ENCODE measurements around the gene PARD3B.
A peak's percentile ranks its signal among the peaks of the same experiment; 100 is the strongest.

The PARD3B gene

DNA sequence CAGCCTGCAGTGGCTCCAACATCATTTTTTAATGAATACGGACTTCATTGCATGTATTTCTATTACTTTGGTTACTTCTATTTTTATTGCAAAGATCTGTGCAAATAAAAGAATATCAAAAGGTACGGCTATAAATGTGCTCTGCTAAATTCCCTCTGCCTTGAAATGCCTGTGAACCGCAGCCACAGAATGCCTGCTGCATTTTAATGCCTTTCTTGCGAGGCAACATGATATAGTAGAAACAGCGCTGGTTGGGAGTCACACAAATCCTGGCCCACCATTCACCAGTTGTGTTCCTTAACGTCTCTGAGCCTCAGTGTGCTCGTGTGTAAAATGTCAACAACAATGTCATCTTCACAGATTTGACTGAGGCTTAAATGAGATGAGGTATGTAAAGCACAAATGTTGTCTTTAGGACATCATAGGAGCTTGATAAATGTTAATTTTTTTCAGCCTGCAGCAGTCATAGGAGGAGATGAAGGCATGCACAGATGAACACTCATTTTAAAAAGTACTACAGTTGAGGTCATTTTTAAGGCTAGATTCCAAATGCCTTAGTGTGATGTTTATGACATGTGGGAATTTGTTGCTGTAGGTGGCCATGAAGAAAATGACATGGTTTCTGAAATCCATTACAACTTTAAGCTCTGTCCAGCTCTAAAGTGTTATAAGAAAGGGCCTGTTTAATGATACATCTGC, 949.4 kb downstream of the PARD3B start:
- Histone ChIP-seq H3K4me1 (ENCODE audit: control insufficient read depth, insufficient read depth, low read length) (peaks cover 18% of the 10 kb centered on the region), H3K27ac (ENCODE audit: low read depth, low read length) (no peak overlapping the region), H3K36me3 (ENCODE audit: control insufficient read depth, insufficient read depth, low read length) (no peaks in the 10 kb centered on the region), H3K9me3 (ENCODE audit: control insufficient read depth, insufficient read depth, low read length) (no peaks in the 10 kb centered on the region), H3K27me3 (ENCODE audit: control insufficient read depth, insufficient read depth, low read length) (no peaks in the 10 kb centered on the region), H3K4me3 (ENCODE audit: low read depth, low read length) (no peak overlapping the region), H3K9ac (ENCODE audit: low read depth, low read length) (no peak overlapping the region)

DNA sequence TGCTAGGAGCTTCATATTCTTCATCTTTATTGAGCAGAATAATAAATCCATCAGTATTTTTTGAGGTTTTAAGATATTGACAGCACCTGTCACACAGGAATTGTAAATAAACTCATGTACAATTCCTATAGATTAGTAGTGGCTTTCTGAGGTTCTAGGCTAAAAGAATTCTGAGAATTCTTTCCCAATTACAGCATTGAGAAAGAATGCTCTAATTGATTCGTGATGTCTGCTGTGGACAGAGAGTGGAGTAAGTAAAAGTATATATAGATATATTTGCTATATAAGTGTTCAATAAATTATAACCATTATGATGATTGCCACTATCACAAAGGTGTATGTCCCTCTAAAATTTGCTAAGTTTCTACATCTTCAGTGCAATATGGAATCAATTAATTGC, 950.5 kb downstream of the PARD3B start:
- Histone ChIP-seq H3K4me1 (ENCODE audit: control insufficient read depth, insufficient read depth, low read length) (peaks cover 18% of the 10 kb centered on the region), H3K27me3 (ENCODE audit: control insufficient read depth, insufficient read depth, low read length) (no peaks in the 10 kb centered on the region), H3K36me3 (ENCODE audit: control insufficient read depth, insufficient read depth, low read length) (no peaks in the 10 kb centered on the region), H3K4me3 (ENCODE audit: low read depth, low read length) (no peak overlapping the region), H3K9ac (ENCODE audit: low read depth, low read length) (no peak overlapping the region), H3K9me3 (ENCODE audit: control insufficient read depth, insufficient read depth, low read length) (no peaks in the 10 kb centered on the region), H3K27ac (ENCODE audit: low read depth, low read length) (no peak overlapping the region)

DNA sequence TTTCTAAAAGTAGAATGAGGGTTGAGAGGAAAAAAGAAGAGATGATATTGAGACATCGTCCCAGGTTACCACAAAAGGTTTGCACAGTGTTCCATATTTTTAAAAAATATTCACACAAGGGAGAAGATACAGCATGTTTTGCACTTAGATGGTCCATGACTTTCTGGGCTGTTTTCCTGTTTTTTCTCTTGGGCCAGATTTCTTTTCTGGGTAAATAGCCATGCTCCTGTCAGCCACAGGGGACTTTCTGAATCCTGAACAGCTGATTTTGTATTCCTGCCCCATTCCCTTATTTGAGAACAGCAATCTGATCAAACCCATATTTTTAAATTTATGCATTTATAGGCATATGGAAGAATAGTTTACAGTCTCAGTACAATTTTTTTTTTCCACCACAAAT, 951.1 kb downstream of the PARD3B start:
- no peak overlapping the region for H3K9ac ChIP-seq (ENCODE audit: low read depth, low read length)
- H3K27me3 ChIP-seq (ENCODE audit: control insufficient read depth, insufficient read depth, low read length): no peaks in the 10 kb centered on the region
- H3K36me3 ChIP-seq (ENCODE audit: control insufficient read depth, insufficient read depth, low read length): no peaks in the 10 kb centered on the region
- no peak overlapping the region for H3K27ac ChIP-seq (ENCODE audit: low read depth, low read length)
- H3K9me3 ChIP-seq (ENCODE audit: control insufficient read depth, insufficient read depth, low read length): no peaks in the 10 kb centered on the region
- peaks cover 18% of the 10 kb centered on the region for H3K4me1 ChIP-seq (ENCODE audit: control insufficient read depth, insufficient read depth, low read length)
- no peak overlapping the region for H3K4me3 ChIP-seq (ENCODE audit: low read depth, low read length)

DNA sequence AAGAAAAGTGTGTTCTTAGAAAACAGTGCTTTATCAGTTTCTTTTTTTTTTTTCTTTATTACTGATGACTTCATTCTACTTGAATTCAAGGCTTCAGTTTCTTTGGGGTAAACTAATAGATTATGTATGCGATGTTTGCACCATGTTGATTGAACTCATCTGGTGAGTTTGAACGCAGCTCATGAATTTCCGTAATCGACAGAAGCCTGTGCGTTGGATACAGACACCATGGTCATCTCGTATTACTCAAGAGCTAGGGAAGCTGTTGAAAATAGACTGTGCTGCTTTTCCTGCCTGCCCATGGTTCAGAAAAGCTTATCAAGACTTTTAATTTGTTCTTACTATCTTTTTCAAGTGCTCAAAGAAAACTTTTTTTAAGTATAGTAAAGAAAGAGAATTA, 951.5 kb downstream of the PARD3B start:
- Histone ChIP-seq H3K9me3 (ENCODE audit: control insufficient read depth, insufficient read depth, low read length) (no peaks in the 10 kb centered on the region), H3K4me1 (ENCODE audit: control insufficient read depth, insufficient read depth, low read length) (peaks cover 18% of the 10 kb centered on the region), H3K4me3 (ENCODE audit: low read depth, low read length) (no peak overlapping the region), H3K27ac (ENCODE audit: low read depth, low read length) (no peak overlapping the region), H3K27me3 (ENCODE audit: control insufficient read depth, insufficient read depth, low read length) (no peaks in the 10 kb centered on the region), H3K9ac (ENCODE audit: low read depth, low read length) (no peak overlapping the region), H3K36me3 (ENCODE audit: control insufficient read depth, insufficient read depth, low read length) (no peaks in the 10 kb centered on the region)

DNA sequence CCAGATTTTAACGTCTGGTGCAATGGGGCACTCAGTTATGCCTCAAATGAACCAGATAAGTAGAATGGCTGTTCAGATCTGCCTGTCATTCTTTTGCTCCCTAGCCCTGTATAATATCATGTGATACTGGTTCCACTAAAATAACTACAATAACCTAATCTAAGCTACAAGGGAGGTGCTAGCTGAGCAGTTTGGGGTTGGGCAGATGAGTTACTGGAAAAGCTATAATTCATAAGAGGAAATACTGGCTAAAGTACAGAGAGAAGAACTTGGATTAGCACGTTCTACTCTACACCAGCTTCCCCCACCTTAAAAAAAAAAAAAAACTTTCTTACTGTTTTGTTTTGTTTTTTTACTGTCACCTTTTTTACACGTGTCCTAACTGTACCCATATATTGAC, 953.7 kb downstream of the PARD3B start:
- no peak overlapping the region for H3K9ac ChIP-seq (ENCODE audit: low read depth, low read length)
- no peak overlapping the region for H3K27ac ChIP-seq (ENCODE audit: low read depth, low read length)
- no peaks in the 10 kb centered on the region for H3K27me3 ChIP-seq (ENCODE audit: control insufficient read depth, insufficient read depth, low read length)
- H3K36me3 ChIP-seq (ENCODE audit: control insufficient read depth, insufficient read depth, low read length): no peaks in the 10 kb centered on the region
- H3K4me3 ChIP-seq (ENCODE audit: low read depth, low read length): no peak overlapping the region
- H3K9me3 ChIP-seq (ENCODE audit: control insufficient read depth, insufficient read depth, low read length): no peaks in the 10 kb centered on the region
- H3K4me1 ChIP-seq (ENCODE audit: control insufficient read depth, insufficient read depth, low read length): peaks cover 18% of the 10 kb centered on the region

DNA sequence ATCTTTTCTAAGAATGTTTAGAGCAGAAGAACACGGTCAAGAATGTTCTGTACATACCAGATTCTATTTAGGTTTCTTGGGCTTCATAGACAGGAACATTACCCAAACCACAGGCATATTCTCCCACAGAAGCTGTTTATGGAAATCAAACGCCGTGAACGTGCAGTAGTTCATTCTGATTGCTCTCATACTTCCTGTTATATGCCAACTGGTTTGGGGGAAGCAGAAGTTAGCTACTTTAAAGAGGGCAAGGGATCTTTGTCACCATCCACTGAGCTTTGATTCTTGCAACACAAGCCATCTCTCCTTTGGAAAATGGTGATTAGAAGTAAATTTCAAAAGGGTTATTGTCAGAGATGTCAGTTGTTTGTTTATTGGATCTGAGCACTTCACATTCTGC, 954.8 kb downstream of the PARD3B start:
- no peak overlapping the region for H3K9ac ChIP-seq (ENCODE audit: low read depth, low read length)
- H3K36me3 ChIP-seq (ENCODE audit: control insufficient read depth, insufficient read depth, low read length): no peaks in the 10 kb centered on the region
- peaks cover 18% of the 10 kb centered on the region for H3K4me1 ChIP-seq (ENCODE audit: control insufficient read depth, insufficient read depth, low read length)
- H3K9me3 ChIP-seq (ENCODE audit: control insufficient read depth, insufficient read depth, low read length): no peaks in the 10 kb centered on the region
- no peaks in the 10 kb centered on the region for H3K27me3 ChIP-seq (ENCODE audit: control insufficient read depth, insufficient read depth, low read length)
- H3K27ac ChIP-seq (ENCODE audit: low read depth, low read length): no peak overlapping the region
- no peak overlapping the region for H3K4me3 ChIP-seq (ENCODE audit: low read depth, low read length)

DNA sequence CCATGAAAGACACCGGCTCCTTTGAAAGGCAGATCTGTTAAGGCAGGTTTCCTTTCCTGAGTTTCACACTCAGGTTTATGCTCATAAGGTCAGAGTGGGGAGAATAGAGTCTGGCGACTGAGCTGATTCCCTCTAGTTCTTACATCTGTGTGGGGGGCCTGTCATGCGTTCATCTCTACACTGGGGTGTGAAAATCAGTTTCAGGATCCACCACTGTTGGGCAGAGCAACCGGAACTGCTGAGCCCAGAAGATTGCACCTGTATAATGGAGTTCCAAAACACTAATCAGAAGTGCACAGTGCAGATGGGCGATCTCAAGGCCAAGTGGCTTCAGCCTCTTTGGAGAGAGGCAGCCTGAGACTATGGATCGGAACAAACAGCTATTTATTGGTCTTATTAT, 955.7 kb downstream of the PARD3B start:
- Histone ChIP-seq H3K9ac (ENCODE audit: low read depth, low read length) (no peak overlapping the region), H3K27ac (ENCODE audit: low read depth, low read length) (no peak overlapping the region), H3K36me3 (ENCODE audit: control insufficient read depth, insufficient read depth, low read length) (no peaks in the 10 kb centered on the region), H3K27me3 (ENCODE audit: control insufficient read depth, insufficient read depth, low read length) (no peaks in the 10 kb centered on the region), H3K9me3 (ENCODE audit: control insufficient read depth, insufficient read depth, low read length) (no peaks in the 10 kb centered on the region), H3K4me1 (ENCODE audit: control insufficient read depth, insufficient read depth, low read length) (peaks cover 13% of the 10 kb centered on the region), H3K4me3 (ENCODE audit: low read depth, low read length) (no peak overlapping the region)

DNA sequence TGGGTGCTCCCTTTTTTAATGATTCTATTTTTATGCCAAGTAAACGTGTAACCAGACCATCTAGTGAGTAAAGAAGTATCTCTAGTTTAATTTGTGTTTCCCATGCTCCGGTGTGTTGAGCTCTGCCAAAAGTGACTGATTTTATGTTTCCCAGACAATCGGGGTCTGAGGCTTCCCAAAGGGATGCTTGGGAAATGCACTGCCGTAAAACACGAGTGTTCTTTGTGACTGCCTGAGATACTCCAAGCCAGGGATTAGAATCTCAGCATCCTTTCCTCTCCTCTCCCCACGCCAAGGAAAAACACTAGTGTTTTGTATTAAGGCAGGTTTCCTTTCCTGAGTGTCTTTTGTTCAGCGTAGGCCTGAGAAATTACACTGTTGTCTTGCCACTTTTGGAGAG, 956.6 kb downstream of the PARD3B start:
- Histone ChIP-seq H3K36me3 (ENCODE audit: control insufficient read depth, insufficient read depth, low read length) (no peaks in the 10 kb centered on the region), H3K4me3 (ENCODE audit: low read depth, low read length) (no peak overlapping the region)

DNA sequence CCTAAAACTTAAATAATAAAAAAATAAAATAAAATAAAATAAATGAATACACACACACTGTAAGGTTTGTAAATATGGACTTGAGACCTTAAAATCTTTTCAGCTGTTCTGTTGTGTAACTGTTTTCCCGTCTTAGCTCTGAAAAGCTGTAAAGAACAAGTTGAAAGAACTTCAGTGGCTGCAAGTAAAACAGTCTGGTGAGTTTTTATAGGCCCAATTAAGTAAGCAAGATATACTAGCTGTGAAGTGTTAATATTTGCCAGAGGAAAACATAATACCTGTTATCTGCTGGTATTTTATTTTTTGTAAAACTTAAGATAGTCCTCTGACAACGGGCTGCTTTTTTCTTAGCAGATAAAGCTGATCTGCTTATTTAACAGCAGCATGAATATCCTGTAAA, 960.1 kb downstream of the PARD3B start:
- no peaks in the 10 kb centered on the region for H3K36me3 ChIP-seq (ENCODE audit: control insufficient read depth, insufficient read depth, low read length)
- no peak overlapping the region for H3K4me3 ChIP-seq (ENCODE audit: low read depth, low read length)
- H3K9ac ChIP-seq (ENCODE audit: low read depth, low read length): no peak overlapping the region
- H3K27ac ChIP-seq (ENCODE audit: low read depth, low read length): no peak overlapping the region
- H3K9me3 ChIP-seq (ENCODE audit: control insufficient read depth, insufficient read depth, low read length): no peaks in the 10 kb centered on the region
- H3K27me3 ChIP-seq (ENCODE audit: control insufficient read depth, insufficient read depth, low read length): no peaks in the 10 kb centered on the region
- H3K4me1 ChIP-seq (ENCODE audit: control insufficient read depth, insufficient read depth, low read length): peaks cover 4% of the 10 kb centered on the region

More for the DNA sequence above, 956.6 kb downstream of the PARD3B start:
- no peak overlapping the region for H3K9ac ChIP-seq (ENCODE audit: low read depth, low read length)
- no peaks in the 10 kb centered on the region for H3K27me3 ChIP-seq (ENCODE audit: control insufficient read depth, insufficient read depth, low read length)
- no peaks in the 10 kb centered on the region for H3K9me3 ChIP-seq (ENCODE audit: control insufficient read depth, insufficient read depth, low read length)
- peaks cover 5% of the 10 kb centered on the region; the same call in 1 of the 2 replicates for H3K4me1 ChIP-seq (ENCODE audit: control insufficient read depth, insufficient read depth, low read length)
- no peak overlapping the region for H3K27ac ChIP-seq (ENCODE audit: low read depth, low read length)

DNA sequence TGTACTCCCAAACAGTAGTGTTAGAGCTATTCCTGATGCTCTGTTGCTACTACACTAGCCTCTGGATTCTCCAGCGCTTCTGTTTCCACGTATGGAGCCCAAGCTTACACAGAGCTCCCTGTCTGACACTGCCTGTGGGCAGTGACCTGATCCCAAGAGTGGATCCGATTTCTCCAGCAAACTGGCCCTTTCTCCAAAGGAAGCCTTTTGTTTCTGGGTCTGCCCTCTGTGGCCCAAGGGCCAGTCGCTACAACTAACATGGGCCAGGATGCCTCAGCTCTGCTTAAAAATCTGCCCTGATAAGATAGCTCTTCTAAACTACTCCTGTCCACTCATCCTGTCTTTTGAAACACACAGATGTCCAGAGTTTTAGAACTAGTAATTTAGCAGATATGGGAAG, 964.4 kb downstream of the PARD3B start:
- Histone ChIP-seq H3K4me3 (ENCODE audit: low read depth, low read length) (no peak overlapping the region), H3K9ac (ENCODE audit: low read depth, low read length) (no peak overlapping the region), H3K27ac (ENCODE audit: low read depth, low read length) (no peak overlapping the region), H3K4me1 (ENCODE audit: control insufficient read depth, insufficient read depth, low read length) (peaks cover 15% of the 10 kb centered on the region), H3K36me3 (ENCODE audit: control insufficient read depth, insufficient read depth, low read length) (no peaks in the 10 kb centered on the region), H3K27me3 (ENCODE audit: control insufficient read depth, insufficient read depth, low read length) (no peaks in the 10 kb centered on the region), H3K9me3 (ENCODE audit: control insufficient read depth, insufficient read depth, low read length) (no peaks in the 10 kb centered on the region)

DNA sequence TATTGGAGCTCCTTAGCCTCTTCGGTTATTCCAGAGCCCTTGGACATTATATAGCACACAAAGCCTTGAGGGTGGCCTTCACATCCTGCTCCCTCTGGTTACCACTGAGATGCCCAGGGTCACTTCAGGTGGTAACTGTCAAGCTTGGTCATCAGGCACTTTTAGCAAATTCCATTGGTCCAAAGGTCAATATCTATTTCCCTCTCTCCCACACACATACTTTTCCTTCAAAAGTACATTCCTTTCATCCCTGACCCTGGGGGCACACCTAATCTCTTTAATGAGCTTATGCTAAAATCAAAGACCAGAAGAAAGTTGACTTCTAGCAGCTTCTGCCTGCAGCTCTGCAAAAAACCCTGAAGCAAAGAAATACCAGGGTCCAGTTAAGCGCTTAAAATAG, 965.1 kb downstream of the PARD3B start:
- Histone ChIP-seq H3K4me1 (ENCODE audit: control insufficient read depth, insufficient read depth, low read length) (peaks cover 15% of the 10 kb centered on the region), H3K27ac (ENCODE audit: low read depth, low read length) (peak overlapping the region; percentile 8), H3K36me3 (ENCODE audit: control insufficient read depth, insufficient read depth, low read length) (no peaks in the 10 kb centered on the region), H3K27me3 (ENCODE audit: control insufficient read depth, insufficient read depth, low read length) (no peaks in the 10 kb centered on the region), H3K9ac (ENCODE audit: low read depth, low read length) (no peak overlapping the region), H3K4me3 (ENCODE audit: low read depth, low read length) (no peak overlapping the region), H3K9me3 (ENCODE audit: control insufficient read depth, insufficient read depth, low read length) (0 out of 2 replicates have a peak, but pooled peaks cover 3% of the 10 kb centered on the region)

Data from HUES48 (cell line).